Nephron (organoid): Measurements from ENCODE around the gene VIT.

Source experiments
- H3K27ac Mint-ChIP-seq, 3 experiments: 2 replicates each; pipeline ENCODE4 v1.8.0; 2020; ENCODE audit warnings: mixed read lengths in 3 of 3, mild to moderate bottlenecking in 2 of 3, moderate library complexity in 1 of 3
- H3K27me3 Mint-ChIP-seq: 2 replicates; pipeline ENCODE4 v1.8.0; 2021; ENCODE audit warnings: low read depth, mild to moderate bottlenecking, moderate library complexity, mixed read lengths
- H3K36me3 Mint-ChIP-seq: 2 replicates; pipeline ENCODE4 v1.8.0; 2020; ENCODE audit warnings: low read depth, mixed read lengths
- H3K4me1 Mint-ChIP-seq: 2 replicates; pipeline ENCODE4 v1.8.0; 2020; ENCODE audit warnings: mixed read lengths
- H3K4me3 Mint-ChIP-seq, 3 experiments: 2 replicates each; pipeline ENCODE4 v1.8.0; 2020; ENCODE audit warnings: mild to moderate bottlenecking in 3 of 3, mixed read lengths in 3 of 3, moderate library complexity in 2 of 3
- H3K9me3 Mint-ChIP-seq: 2 replicates; pipeline ENCODE4 v1.8.0; 2020; ENCODE audit warnings: mixed read lengths
- CTCF ChIP-seq, 3 experiments: fragments of 200-600 bp; sonication (generic); IDR thresholded peaks; one replicate each; pipeline ENCODE4 v1.5.0; 2021; ENCODE audit warnings: antibody characterized with exemption in 3 of 3; ENCODE audit not compliant: unreplicated experiment in 3 of 3

VIT gene

DNA sequence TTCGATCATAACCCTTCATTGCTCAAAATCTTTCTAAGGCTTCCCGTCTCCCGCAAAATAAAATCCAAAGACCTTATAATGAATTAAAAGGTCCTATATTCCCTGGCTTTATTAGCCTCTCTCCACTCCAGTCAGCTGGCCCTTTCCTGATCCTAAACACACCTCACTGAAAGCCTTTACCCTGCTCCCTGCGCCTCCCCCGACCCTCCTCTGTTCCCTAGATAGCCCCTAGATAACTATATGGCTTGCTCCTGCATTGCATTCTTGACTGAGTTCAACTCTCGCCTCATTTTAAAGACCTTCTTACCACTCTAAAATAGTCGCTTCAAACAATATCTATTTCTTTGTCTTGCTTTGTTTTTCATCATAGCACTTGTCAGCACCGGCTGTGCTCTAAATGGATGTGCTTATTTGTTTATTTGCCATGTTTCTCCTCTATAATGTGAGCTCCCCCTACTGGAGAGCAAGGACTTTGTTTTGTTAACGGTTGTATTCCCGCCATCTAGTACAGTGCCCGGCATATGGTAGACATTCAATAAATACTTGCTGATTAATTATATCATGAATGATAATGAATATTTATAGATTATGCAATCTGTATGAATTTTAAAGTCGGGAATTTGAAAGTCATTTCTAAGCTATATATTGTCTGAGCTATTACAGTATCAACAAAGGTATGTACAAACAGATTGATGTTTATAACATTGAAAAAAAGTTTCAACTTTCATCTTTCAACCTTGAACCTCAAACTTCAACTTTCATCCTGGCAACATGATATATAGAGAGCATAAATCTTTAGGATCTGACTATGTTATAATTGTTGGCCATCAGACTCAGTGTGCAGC lies 32.4 kb upstream of the VIT start:
- Mint-ChIP-seq H3K9me3 (no peaks in the 10 kb centered on the region), H3K4me1 (no peaks in the 10 kb centered on the region), H3K36me3 (no peaks in the 10 kb centered on the region), H3K4me3 (no peak overlapping the region), H3K27ac (no peak overlapping the region), H3K27me3 (no peaks in the 10 kb centered on the region)
- TF ChIP-seq CTCF (IDR thresholded peaks at IDR 0.05; ENCODE audit: unreplicated experiment in 3 of 3) = peak; percentile 70 to 73 (median 73)

DNA sequence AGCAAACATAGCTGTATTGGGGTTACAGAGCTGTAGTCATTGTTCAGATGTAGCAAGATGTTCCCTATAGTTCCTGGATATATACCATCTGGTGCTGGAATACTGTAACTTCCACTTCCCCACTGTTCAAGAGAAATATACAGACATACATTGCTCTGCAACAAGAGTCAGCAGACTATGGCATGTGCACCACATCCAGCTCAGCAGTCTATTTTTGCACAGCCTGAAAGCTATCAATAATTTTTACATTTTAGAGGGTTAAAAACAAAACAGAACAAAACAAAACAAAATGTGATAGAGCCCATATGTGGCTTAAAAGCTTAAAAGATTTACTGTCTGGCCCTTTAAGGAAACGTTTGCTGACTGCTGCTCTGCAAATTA lies 31.8 kb upstream of the VIT start:
- TF ChIP-seq CTCF (IDR thresholded peaks at IDR 0.05; ENCODE audit: unreplicated experiment in 3 of 3) = no peak
- Mint-ChIP-seq H3K27ac (no peak overlapping the region), H3K4me3 (no peak overlapping the region), H3K36me3 (no peaks in the 10 kb centered on the region), H3K9me3 (no peaks in the 10 kb centered on the region), H3K27me3 (no peaks in the 10 kb centered on the region), H3K4me1 (no peaks in the 10 kb centered on the region)

DNA sequence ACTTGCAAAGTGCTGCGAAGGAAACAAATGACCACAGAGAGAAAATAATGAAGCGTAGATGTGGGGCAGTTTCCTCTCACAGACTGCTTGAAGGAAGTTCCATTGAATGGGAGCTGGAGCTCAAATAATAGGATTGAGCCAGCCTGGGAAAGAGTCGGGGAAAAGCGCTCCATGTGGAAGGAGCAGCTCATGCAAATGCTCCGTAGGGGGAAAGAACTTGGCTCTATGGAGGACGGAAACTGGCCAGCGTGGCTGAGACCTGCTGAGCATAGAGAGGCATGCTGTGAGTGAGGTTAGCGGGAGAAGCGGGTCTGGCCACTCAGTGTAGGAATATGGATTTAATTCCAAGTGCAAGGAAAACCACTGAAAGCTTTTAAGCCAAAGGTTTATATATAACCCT lies 28.6 kb upstream of the VIT start:
- H3K27ac Mint-ChIP-seq = no peak overlapping the region
- H3K4me3 Mint-ChIP-seq = no peak overlapping the region
- no peaks in the 10 kb centered on the region for H3K36me3 Mint-ChIP-seq
- H3K4me1 Mint-ChIP-seq = no peaks in the 10 kb centered on the region
- H3K27me3 Mint-ChIP-seq = no peaks in the 10 kb centered on the region
- no peaks in the 10 kb centered on the region for H3K9me3 Mint-ChIP-seq
- TF ChIP-seq CTCF (IDR thresholded peaks at IDR 0.05; ENCODE audit: unreplicated experiment in 3 of 3) = no peak

- TF ChIP-seq CTCF (IDR thresholded peaks at IDR 0.05; ENCODE audit: unreplicated experiment in 3 of 3) = no peak
- H3K27me3 Mint-ChIP-seq = no peaks in the 10 kb centered on the region
These were observed 25.5 kb upstream of the VIT start for GRCh38 chr2:36670881-36671595.

DNA sequence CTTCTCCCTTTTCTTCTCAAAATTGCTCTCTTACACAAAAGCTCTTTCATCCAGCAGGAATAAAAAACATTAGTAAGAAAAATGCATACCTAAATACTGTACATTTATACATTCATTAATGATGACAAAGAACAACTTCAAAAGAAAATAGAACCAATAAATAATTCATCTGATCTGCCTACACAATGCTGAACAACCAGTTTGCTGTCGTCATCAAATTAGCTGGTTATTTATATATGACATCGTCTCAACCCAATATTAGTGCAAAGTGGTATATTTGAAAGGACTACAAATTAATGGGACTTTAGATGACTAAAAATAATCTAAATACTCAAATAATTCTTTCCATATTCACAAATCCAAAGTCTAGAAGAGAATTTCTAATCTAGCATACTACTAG lies 24.8 kb upstream of the VIT start:
- Mint-ChIP-seq H3K27ac (no peak overlapping the region), H3K4me1 (no peaks in the 10 kb centered on the region)

More at GRCh38 chr2:36670881-36671595, 25.5 kb upstream of the VIT start:
- Mint-ChIP-seq H3K9me3 (no peaks in the 10 kb centered on the region), H3K27ac (no peak overlapping the region), H3K36me3 (no peaks in the 10 kb centered on the region), H3K4me3 (no peak overlapping the region), H3K4me1 (no peaks in the 10 kb centered on the region)

More for the DNA sequence above, 24.8 kb upstream of the VIT start:
- H3K4me3 Mint-ChIP-seq = no peak overlapping the region
- H3K27me3 Mint-ChIP-seq = no peaks in the 10 kb centered on the region
- TF ChIP-seq CTCF (IDR thresholded peaks at IDR 0.05; ENCODE audit: unreplicated experiment in 3 of 3) = no peak
- H3K36me3 Mint-ChIP-seq = no peaks in the 10 kb centered on the region
- no peaks in the 10 kb centered on the region for H3K9me3 Mint-ChIP-seq
